HEK293 (cell line): ENCODE data around the gene LMO7.

Experiments used
- CTCF ChIA-PET: fragments of 350-600 bp; formaldehyde crosslinking; extraction: SDS; loops from one replicate; lab custom pipeline; 2021; ENCODE audit warnings: antibody characterized with exemption; lab: Yijun Ruan, JAX
- POLR2A ChIA-PET: fragments of 300-600 bp; formaldehyde crosslinking; extraction: SDS; loops from one replicate; lab custom pipeline; 2020; ENCODE audit warnings: antibody characterized with exemption, inconsistent platforms; lab: Yijun Ruan, JAX
- H3K27ac ChIP-seq: fragments of 200-500 bp; sonication (Bioruptor generic); 2 replicates; pipeline ENCODE4 v1.5.1; 2014; ENCODE audit warnings: low read depth, low read length, control low read depth, inconsistent platforms; ENCODE audit errors: extremely low read depth
- H3K36me3 ChIP-seq, 2 experiments: fragments of 200-500 bp in 1 of 2; sonication (Bioruptor generic) in 1 of 2; 1 replicate in 1 of 2; 2 replicates in 1 of 2; pipeline ENCODE4 v1.5.1; 2014 to 2017; ENCODE audit warnings: inconsistent platforms in 2 of 2, low read length in 2 of 2; ENCODE audit not compliant: control insufficient read depth in 2 of 2, insufficient read depth in 1 of 2
- H3K4me1 ChIP-seq: fragments of 200-500 bp; sonication (Bioruptor generic); 2 replicates; pipeline ENCODE4 v1.5.1; 2014; ENCODE audit warnings: mild to moderate bottlenecking, low read length, inconsistent platforms; ENCODE audit not compliant: control insufficient read depth, insufficient read depth
- H3K4me3 ChIP-seq: 2 replicates; pipeline ENCODE4 v1.5.1; 2011; ENCODE audit warnings: low read depth, mild to moderate bottlenecking, control low read depth, low read length, moderate library complexity
- H3K9me3 ChIP-seq: fragments of 200-500 bp; sonication (Bioruptor generic); 2 replicates; pipeline ENCODE4 v1.5.1; 2014; ENCODE audit warnings: low read depth, low read length, inconsistent platforms; ENCODE audit not compliant: control insufficient read depth, insufficient read depth
- FEZF1 ChIP-seq: fragments of 450-650 bp; formaldehyde crosslinking; IDR thresholded peaks from 2 replicates; pipeline ENCODE4 v1.5.1; 2016; ENCODE audit warnings: missing biosample characterization, missing genetic modification characterization
- GLI2 ChIP-seq: fragments of 450-650 bp; formaldehyde crosslinking; IDR thresholded peaks from 2 replicates; pipeline ENCODE4; 2017; ENCODE audit warnings: missing biosample characterization, missing genetic modification characterization, low read depth, borderline replicate concordance
- GLIS1 ChIP-seq: fragments of 450-650 bp; formaldehyde crosslinking; IDR thresholded peaks from 2 replicates; pipeline ENCODE4 v1.5.1; 2016; ENCODE audit warnings: missing biosample characterization, missing genetic modification characterization
- KLF1 ChIP-seq: fragments of 450-650 bp; formaldehyde crosslinking; IDR thresholded peaks from 2 replicates; pipeline ENCODE4 v1.5.1; 2016; ENCODE audit warnings: missing biosample characterization, missing genetic modification characterization
- MZF1 ChIP-seq: fragments of 450-650 bp; formaldehyde crosslinking; IDR thresholded peaks from 2 replicates; pipeline ENCODE4 v1.5.1; 2017; ENCODE audit warnings: missing biosample characterization, missing genetic modification characterization, borderline replicate concordance
- OSR2 ChIP-seq: fragments of 450-650 bp; formaldehyde crosslinking; IDR thresholded peaks from 2 replicates; pipeline ENCODE4 v1.5.1; 2016; ENCODE audit warnings: missing biosample characterization, missing genetic modification characterization
- SETDB1 ChIP-seq: IDR thresholded peaks from one replicate; pipeline ENCODE4 v1.6.1; 2017; ENCODE audit warnings: mild to moderate bottlenecking, low read length, moderate library complexity, mixed read lengths; ENCODE audit not compliant: insufficient read length
- SP2 ChIP-seq: fragments of 450-650 bp; formaldehyde crosslinking; IDR thresholded peaks from 2 replicates; pipeline ENCODE4 v1.5.1; 2016; ENCODE audit warnings: missing biosample characterization, missing genetic modification characterization
- SP3 ChIP-seq: fragments of 450-650 bp; formaldehyde crosslinking; IDR thresholded peaks from 2 replicates; pipeline ENCODE4 v1.5.1; 2016; ENCODE audit warnings: missing biosample characterization, missing genetic modification characterization
- ZBTB21 ChIP-seq: fragments of 450-650 bp; formaldehyde crosslinking; IDR thresholded peaks from 2 replicates; pipeline ENCODE4 v1.5.1; 2017; ENCODE audit warnings: missing biosample characterization, missing genetic modification characterization
- ZFP37 ChIP-seq: fragments of 450-650 bp; formaldehyde crosslinking; IDR thresholded peaks from 2 replicates; pipeline ENCODE4 v1.5.1; 2016; ENCODE audit warnings: missing biosample characterization, missing genetic modification characterization
- ZNF174 ChIP-seq: fragments of 450-650 bp; formaldehyde crosslinking; IDR thresholded peaks from 2 replicates; pipeline ENCODE4 v1.5.0; 2017; ENCODE audit warnings: missing biosample characterization, mild to moderate bottlenecking, missing genetic modification characterization
- ZNF266 ChIP-seq: fragments of 450-650 bp; formaldehyde crosslinking; IDR thresholded peaks from 2 replicates; pipeline ENCODE4 v1.5.1; 2016; ENCODE audit warnings: missing biosample characterization, missing genetic modification characterization, low read depth
- ZNF350 ChIP-seq: fragments of 450-650 bp; formaldehyde crosslinking; IDR thresholded peaks from 2 replicates; pipeline ENCODE4 v1.5.0; 2017; ENCODE audit warnings: missing biosample characterization, mild to moderate bottlenecking, missing genetic modification characterization
- ZNF366 ChIP-seq: fragments of 450-650 bp; formaldehyde crosslinking; conservative IDR thresholded peaks from 2 replicates; pipeline ENCODE4 v1.5.1; 2016; ENCODE audit warnings: missing biosample characterization, missing genetic modification characterization
- ZNF473 ChIP-seq: fragments of 450-650 bp; formaldehyde crosslinking; IDR thresholded peaks from 2 replicates; pipeline ENCODE4 v1.5.1; 2017; ENCODE audit warnings: missing biosample characterization, missing genetic modification characterization
- ZNF48 ChIP-seq: fragments of 450-650 bp; formaldehyde crosslinking; IDR thresholded peaks from 2 replicates; pipeline ENCODE4 v1.5.1; 2016; ENCODE audit warnings: missing biosample characterization, missing genetic modification characterization
- ZNF514 ChIP-seq: fragments of 450-650 bp; formaldehyde crosslinking; IDR thresholded peaks from 2 replicates; pipeline ENCODE4 v1.5.1; 2016; ENCODE audit warnings: missing biosample characterization, missing genetic modification characterization
- ZNF518A ChIP-seq: fragments of 450-650 bp; formaldehyde crosslinking; conservative IDR thresholded peaks from 2 replicates; pipeline ENCODE4 v1.5.1; 2016; ENCODE audit warnings: low read depth, missing biosample characterization, missing genetic modification characterization
- ZNF610 ChIP-seq: fragments of 450-650 bp; formaldehyde crosslinking; IDR thresholded peaks from 2 replicates; pipeline ENCODE4 v1.5.1; 2016; ENCODE audit warnings: missing biosample characterization, missing genetic modification characterization, borderline replicate concordance
- ZNF621 ChIP-seq: fragments of 450-650 bp; formaldehyde crosslinking; IDR thresholded peaks from 2 replicates; pipeline ENCODE4 v1.5.1; 2017; ENCODE audit warnings: missing biosample characterization, missing genetic modification characterization
- ZNF660 ChIP-seq: fragments of 450-650 bp; IDR thresholded peaks from 2 replicates; pipeline ENCODE4 v1.5.1; 2018; ENCODE audit warnings: missing biosample characterization, mild to moderate bottlenecking, missing genetic modification characterization
- ZNF670 ChIP-seq: fragments of 450-650 bp; formaldehyde crosslinking; IDR thresholded peaks from 2 replicates; pipeline ENCODE4 v1.5.1; 2016; ENCODE audit warnings: missing biosample characterization, missing genetic modification characterization, low read depth
- ZNF776 ChIP-seq: fragments of 450-650 bp; formaldehyde crosslinking; IDR thresholded peaks from 2 replicates; pipeline ENCODE4 v1.5.0; 2017; ENCODE audit warnings: missing biosample characterization, missing genetic modification characterization, borderline replicate concordance
- ZSCAN5A ChIP-seq: fragments of 450-650 bp; formaldehyde crosslinking; IDR thresholded peaks from 2 replicates; pipeline ENCODE4 v1.5.1; 2016; ENCODE audit warnings: missing biosample characterization, missing genetic modification characterization
- TF ChIP-seq, protein P1 (sequence below): fragments of 450-650 bp; formaldehyde crosslinking; IDR thresholded peaks from 2 replicates; pipeline ENCODE4 v1.5.1; 2016; ENCODE audit warnings: missing biosample characterization, missing genetic modification characterization
- TF ChIP-seq, protein P2 (sequence below): fragments of 450-650 bp; formaldehyde crosslinking; IDR thresholded peaks from 2 replicates; pipeline ENCODE4 v1.5.1; 2017; ENCODE audit warnings: missing biosample characterization, missing genetic modification characterization
- TF ChIP-seq, protein P3 (sequence below): fragments of 450-650 bp; formaldehyde crosslinking; IDR thresholded peaks from 2 replicates; pipeline ENCODE4 v1.5.1; 2016; ENCODE audit warnings: missing biosample characterization, missing genetic modification characterization

The LMO7 gene

GRCh38 chr13:75907044-75907443 is 270.9 kb downstream of the LMO7 start:
- ChIA-PET POLR2A (no interaction called here), CTCF (no interaction called here)
- no peaks in the 10 kb centered on the region for H3K4me1 ChIP-seq
- no peaks in the 10 kb centered on the region for H3K36me3 ChIP-seq
- H3K9me3 ChIP-seq = no peaks in the 10 kb centered on the region
- no peak overlapping the region for H3K4me3 ChIP-seq
- no peak for TF ChIP-seq ZFP37 (tag by site-specific recombination)
- no peak for TF ChIP-seq OSR2 (tag by site-specific recombination)
- no peak for TF ChIP-seq ZNF473 (tag by site-specific recombination)
- TF ChIP-seq ZNF670 (tag by site-specific recombination) = no peak
- no peak for TF ChIP-seq SP3 (tag by site-specific recombination)
- no peak for TF ChIP-seq ZNF621 (tag by site-specific recombination)
- no peak for TF ChIP-seq ZNF514
- TF ChIP-seq, protein P1, sequence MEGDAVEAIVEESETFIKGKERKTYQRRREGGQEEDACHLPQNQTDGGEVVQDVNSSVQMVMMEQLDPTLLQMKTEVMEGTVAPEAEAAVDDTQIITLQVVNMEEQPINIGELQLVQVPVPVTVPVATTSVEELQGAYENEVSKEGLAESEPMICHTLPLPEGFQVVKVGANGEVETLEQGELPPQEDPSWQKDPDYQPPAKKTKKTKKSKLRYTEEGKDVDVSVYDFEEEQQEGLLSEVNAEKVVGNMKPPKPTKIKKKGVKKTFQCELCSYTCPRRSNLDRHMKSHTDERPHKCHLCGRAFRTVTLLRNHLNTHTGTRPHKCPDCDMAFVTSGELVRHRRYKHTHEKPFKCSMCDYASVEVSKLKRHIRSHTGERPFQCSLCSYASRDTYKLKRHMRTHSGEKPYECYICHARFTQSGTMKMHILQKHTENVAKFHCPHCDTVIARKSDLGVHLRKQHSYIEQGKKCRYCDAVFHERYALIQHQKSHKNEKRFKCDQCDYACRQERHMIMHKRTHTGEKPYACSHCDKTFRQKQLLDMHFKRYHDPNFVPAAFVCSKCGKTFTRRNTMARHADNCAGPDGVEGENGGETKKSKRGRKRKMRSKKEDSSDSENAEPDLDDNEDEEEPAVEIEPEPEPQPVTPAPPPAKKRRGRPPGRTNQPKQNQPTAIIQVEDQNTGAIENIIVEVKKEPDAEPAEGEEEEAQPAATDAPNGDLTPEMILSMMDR = no peak
- TF ChIP-seq FEZF1 (tag by site-specific recombination) = no peak
- TF ChIP-seq ZNF366 (tag by site-specific recombination) = no peak
- no peak for TF ChIP-seq ZNF174
- TF ChIP-seq SP2 (tag by site-specific recombination) = no peak
- no peak for TF ChIP-seq ZNF660 (tag by site-specific recombination)
- TF ChIP-seq, protein P2, sequence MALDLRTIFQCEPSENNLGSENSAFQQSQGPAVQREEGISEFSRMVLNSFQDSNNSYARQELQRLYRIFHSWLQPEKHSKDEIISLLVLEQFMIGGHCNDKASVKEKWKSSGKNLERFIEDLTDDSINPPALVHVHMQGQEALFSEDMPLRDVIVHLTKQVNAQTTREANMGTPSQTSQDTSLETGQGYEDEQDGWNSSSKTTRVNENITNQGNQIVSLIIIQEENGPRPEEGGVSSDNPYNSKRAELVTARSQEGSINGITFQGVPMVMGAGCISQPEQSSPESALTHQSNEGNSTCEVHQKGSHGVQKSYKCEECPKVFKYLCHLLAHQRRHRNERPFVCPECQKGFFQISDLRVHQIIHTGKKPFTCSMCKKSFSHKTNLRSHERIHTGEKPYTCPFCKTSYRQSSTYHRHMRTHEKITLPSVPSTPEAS (tag by site-specific recombination) = no peak
- TF ChIP-seq ZSCAN5A (tag by site-specific recombination) = no peak
- TF ChIP-seq ZBTB21 = no peak
- TF ChIP-seq SETDB1 = peak; percentile 42
- TF ChIP-seq ZNF48 (tag by site-specific recombination) = no peak
- TF ChIP-seq GLIS1 (tag by site-specific recombination) = peak; percentile 68
- TF ChIP-seq ZNF610 (tag by site-specific recombination) = no peak
- no peak for TF ChIP-seq ZNF350
- TF ChIP-seq ZNF776 (tag by site-specific recombination) = no peak
- peak; percentile 46; the same call in 1 of the 2 replicates for TF ChIP-seq KLF1 (tag by site-specific recombination)
- TF ChIP-seq GLI2 = no peak
- TF ChIP-seq, protein P3, sequence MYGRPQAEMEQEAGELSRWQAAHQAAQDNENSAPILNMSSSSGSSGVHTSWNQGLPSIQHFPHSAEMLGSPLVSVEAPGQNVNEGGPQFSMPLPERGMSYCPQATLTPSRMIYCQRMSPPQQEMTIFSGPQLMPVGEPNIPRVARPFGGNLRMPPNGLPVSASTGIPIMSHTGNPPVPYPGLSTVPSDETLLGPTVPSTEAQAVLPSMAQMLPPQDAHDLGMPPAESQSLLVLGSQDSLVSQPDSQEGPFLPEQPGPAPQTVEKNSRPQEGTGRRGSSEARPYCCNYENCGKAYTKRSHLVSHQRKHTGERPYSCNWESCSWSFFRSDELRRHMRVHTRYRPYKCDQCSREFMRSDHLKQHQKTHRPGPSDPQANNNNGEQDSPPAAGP = no peak
- peak; percentile 64; the same call in 1 of the 2 replicates for TF ChIP-seq MZF1 (tag by site-specific recombination)
- no peak for TF ChIP-seq ZNF266 (tag by site-specific recombination)
- no peak for TF ChIP-seq ZNF518A (tag by site-specific recombination)
- no peak overlapping the region for H3K27ac ChIP-seq
